Cardiac muscle cell (in vitro differentiated cells and primary cell): ENCODE measurements around the gene SYNDIG1L. TPM values are rescaled to one million over a fixed set of nuclear protein-coding genes. Genes with fewer than 3 reads are reported as not detected.

Source experiments
- DNase-seq, 2 donors: peaks; one replicate each; pipeline versions ENCODE4 v3.0.0 to v3.0.0-alpha.2; 2010 to 2017; ENCODE audit warnings: low read depth in 1 of 2, low spot score in 1 of 2
- H3K27ac ChIP-seq: fragments of 200-600 bp; sonication (generic); 2 replicates; pipeline ENCODE4 v1.5.1; 2016
- H3K27me3 ChIP-seq: fragments of 200-600 bp; sonication (generic); 2 replicates; pipeline ENCODE4 v1.6.0; 2016; ENCODE audit warnings: control low read depth
- H3K36me3 ChIP-seq: fragments of 200-600 bp; sonication (generic); 2 replicates; pipeline ENCODE4 v1.5.1; 2016; ENCODE audit warnings: control low read depth
- H3K4me1 ChIP-seq: fragments of 200-600 bp; sonication (generic); 2 replicates; pipeline ENCODE4 v1.8.1; 2017; ENCODE audit warnings: low read depth, mild to moderate bottlenecking, mixed run types
- H3K4me3 ChIP-seq: fragments of 200-600 bp; sonication (generic); 2 replicates; pipeline ENCODE4 v1.5.1; 2016; ENCODE audit warnings: mild to moderate bottlenecking
- H3K9me3 ChIP-seq: fragments of 200-600 bp; sonication (generic); 2 replicates; pipeline ENCODE4 v1.5.1; 2017; ENCODE audit warnings: low read depth, mild to moderate bottlenecking, control low read depth
- CTCF ChIP-seq: IDR thresholded peaks from 2 replicates; pipeline ENCODE4 v1.5.1; 2012; ENCODE audit warnings: low read depth, mild to moderate bottlenecking, low read length
- polyA plus RNA-seq: library from polyadenylated mRNA; unstranded; fragments of >200 nt; fragmentation: Nextera tagmentation; extraction: Ambion mirVana; gene quantifications from 2 replicates; pipeline ENCODE4 v1.2.1, GENCODE V29; 2016
- total RNA-seq: library from RNA; depleted of rRNA; stranded (reverse); fragments of >200 nt; gene quantifications from 2 replicates; pipeline ENCODE4 v1.2.3, GENCODE V29; 2016

Gene SYNDIG1L
- total and polyA plus RNA-seq, 2 experiments from 2014 or later, result 0.39 TPM; not detected in 1

- Histone ChIP-seq H3K4me3 (no peak overlapping the region), H3K36me3 (no peaks in the 10 kb centered on the region), H3K9me3 (no peaks in the 10 kb centered on the region), H3K27ac (no peak overlapping the region), H3K4me1 (peaks cover 6% of the 10 kb centered on the region), H3K27me3 (peaks cover 9% of the 10 kb centered on the region)
- no peak for TF ChIP-seq CTCF
- no peak for DNase-seq
Observed at GRCh38 chr14:74421981-74422380, 4.0 kb downstream of the SYNDIG1L start.

GRCh38 chr14:74419086-74419485 lies 6.9 kb downstream of the SYNDIG1L start:
- H3K4me1 ChIP-seq, result peaks cover 16% of the 10 kb centered on the region
- no peak for TF ChIP-seq CTCF
- no peaks in the 10 kb centered on the region for H3K27me3 ChIP-seq
- no peak overlapping the region for H3K27ac ChIP-seq
- H3K9me3 ChIP-seq, result no peaks in the 10 kb centered on the region
- no peak for DNase-seq
- no peak overlapping the region for H3K4me3 ChIP-seq
- no peaks in the 10 kb centered on the region for H3K36me3 ChIP-seq

- TF ChIP-seq CTCF, result no peak
- DNase-seq, result no peak
- no peaks in the 10 kb centered on the region for H3K36me3 ChIP-seq
- no peak overlapping the region for H3K4me3 ChIP-seq
- no peaks in the 10 kb centered on the region for H3K9me3 ChIP-seq
- H3K27me3 ChIP-seq, result no peaks in the 10 kb centered on the region
- no peak overlapping the region for H3K27ac ChIP-seq
- H3K4me1 ChIP-seq, result peaks cover 19% of the 10 kb centered on the region
Observed at GRCh38 chr14:74418031-74418430, 8.0 kb downstream of the SYNDIG1L start.

- H3K4me1 ChIP-seq, result peaks cover 19% of the 10 kb centered on the region
- no peaks in the 10 kb centered on the region for H3K36me3 ChIP-seq
- H3K9me3 ChIP-seq, result no peaks in the 10 kb centered on the region
- no peaks in the 10 kb centered on the region for H3K27me3 ChIP-seq
- TF ChIP-seq CTCF, result no peak
- DNase-seq, result no peak
- no peak overlapping the region for H3K27ac ChIP-seq
- no peak overlapping the region for H3K4me3 ChIP-seq
Observed at GRCh38 chr14:74417611-74418010, 8.4 kb downstream of the SYNDIG1L start.

GRCh38 chr14:74417201-74417600 lies 8.8 kb downstream of the SYNDIG1L start:
- no peaks in the 10 kb centered on the region for H3K36me3 ChIP-seq
- no peak for DNase-seq
- no peak for TF ChIP-seq CTCF
- H3K4me3 ChIP-seq, result no peak overlapping the region
- H3K27me3 ChIP-seq, result no peaks in the 10 kb centered on the region
- H3K9me3 ChIP-seq, result no peaks in the 10 kb centered on the region
- H3K27ac ChIP-seq, result no peak overlapping the region
- peaks cover 19% of the 10 kb centered on the region for H3K4me1 ChIP-seq

GRCh38 chr14:74415115-74415437 lies 10.9 kb downstream of the SYNDIG1L start:
- no peaks in the 10 kb centered on the region for H3K36me3 ChIP-seq
- no peak for TF ChIP-seq CTCF
- H3K4me1 ChIP-seq, result peaks cover 19% of the 10 kb centered on the region
- H3K9me3 ChIP-seq, result no peaks in the 10 kb centered on the region
- no peaks in the 10 kb centered on the region for H3K27me3 ChIP-seq
- peak; percentile 6 to 33 for DNase-seq
- no peak overlapping the region for H3K4me3 ChIP-seq
- H3K27ac ChIP-seq, result peak overlapping the region; percentile 56
